H1 (cell line): Measurements from ENCODE around the gene GPATCH2. TPM values are rescaled to one million over a fixed set of nuclear protein-coding genes. Genes with fewer than 3 reads are reported as not detected.

Experiments used
- CBX5 ChIP-seq: fragments of 300-800, 300-1000 bp; sonication (generic); IDR thresholded peaks from 2 replicates; pipeline ENCODE4 v1.7.1; 2016; ENCODE audit warnings: antibody characterized with exemption, low read length, low read depth
- EZH2 ChIP-seq: fragments of 200-600 bp; sonication (generic); IDR thresholded peaks from 2 replicates; pipeline ENCODE4 v1.7.1; 2012; ENCODE audit warnings: low read depth, mild to moderate bottlenecking, moderate library complexity, low read length, inconsistent platforms; ENCODE audit not compliant: severe bottlenecking
- NRF1 ChIP-seq: IDR thresholded peaks from 2 replicates; pipeline ENCODE4 v1.6.1; 2011; ENCODE audit warnings: mild to moderate bottlenecking, low read depth, low read length, improper control_type of control experiment
- polyA plus RNA-seq, 7 experiments: library from polyadenylated mRNA; depleted of rRNA in 3 of 7; stranded (reverse) in 5 of 7; unstranded in 2 of 7; fragments of >200 nt in 5 of 7; fragments of 200-250 nt in 2 of 7; gene quantifications; 1 replicate in 5 of 7; 2 replicates in 1 of 7; 4 replicates in 1 of 7; pipeline versions ENCODE4 v1.2.1 to v1.2.3, GENCODE V29; 2011 to 2013; ENCODE audit warnings: missing spikeins in 2 of 7, mixed read lengths in 2 of 7
- total RNA-seq: library from RNA; stranded (reverse); fragmentation: NEBNext Ultra II Directional; extraction: Animal tissue kit (Norgen Biotek cat#: 25700); gene quantifications from 2 replicates; pipeline ENCODE4 v1.2.1, GENCODE V29; 2021

Gene GPATCH2
- total and polyA plus RNA-seq, 2 of the 8 experiments (the other 6 are each of a cell fraction or from before 2014, with no cell fraction given), result 3.9 to 13.1 TPM

GRCh38 chr1:217647791-217648190 lies 16.9 kb upstream of the GPATCH2 start (continued):
- TF ChIP-seq EZH2 (no peak), CBX5 (no peak), NRF1 (no peak)
